Loucy (cell line): ENCODE data around the gene ZSWIM9.
A peak's percentile ranks its signal among the peaks of the same experiment; 100 is the strongest.

ENCODE experiments used
- H2AFZ ChIP-seq: fragments of 200-600 bp; sonication (generic); 2 replicates; pipeline ENCODE4 v1.6.0; 2016; ENCODE audit warnings: antibody characterized with exemption, mild to moderate bottlenecking, low read length, moderate library complexity
- H3F3A ChIP-seq: fragments of 200-600 bp; 2 replicates; pipeline ENCODE4 v1.6.0; 2016; ENCODE audit warnings: antibody characterized with exemption, low read depth, mild to moderate bottlenecking
- H3K27me3 ChIP-seq: fragments of 200-600 bp; sonication (generic); 2 replicates; pipeline ENCODE4 v1.6.1; 2014; ENCODE audit warnings: low read length, mild to moderate bottlenecking; ENCODE audit not compliant: insufficient read depth, poor library complexity, severe bottlenecking
- H3K36me3 ChIP-seq: fragments of 200-600 bp; sonication (generic); 2 replicates; pipeline ENCODE4 v1.6.1; 2016; ENCODE audit warnings: low read length; ENCODE audit not compliant: insufficient read depth
- H3K4me1 ChIP-seq: fragments of 200-600 bp; sonication (generic); 2 replicates; pipeline ENCODE4 v1.5.1; 2014; ENCODE audit warnings: low read length, mild to moderate bottlenecking; ENCODE audit not compliant: insufficient read depth, poor library complexity, severe bottlenecking
- H3K4me2 ChIP-seq: fragments of 200-600 bp; sonication (generic); 2 replicates; pipeline ENCODE4 v1.6.0; 2014; ENCODE audit warnings: antibody characterized with exemption, low read length, low read depth, mild to moderate bottlenecking; ENCODE audit not compliant: poor library complexity, severe bottlenecking
- H3K4me3 ChIP-seq: fragments of 200-600 bp; sonication (generic); 2 replicates; pipeline ENCODE4 v1.5.1; 2014; ENCODE audit warnings: low read length, mild to moderate bottlenecking, mixed read lengths; ENCODE audit not compliant: poor library complexity, severe bottlenecking
- H3K79me2 ChIP-seq: fragments of 200-600 bp; sonication (generic); 2 replicates; pipeline ENCODE4 v1.6.1; 2014; ENCODE audit warnings: low read length; ENCODE audit not compliant: insufficient read depth
- H3K9ac ChIP-seq: fragments of 200-600 bp; sonication (generic); 2 replicates; pipeline ENCODE4 v1.6.0; 2014; ENCODE audit warnings: mild to moderate bottlenecking, low read depth, low read length, moderate library complexity; ENCODE audit not compliant: poor library complexity, severe bottlenecking
- H3K9me2 ChIP-seq: fragments of 200-600 bp; sonication (generic); replicated peaks from 2 replicates; pipeline ENCODE4 v1.6.1; 2016; ENCODE audit warnings: low read depth, low read length, mixed read lengths
- H3K9me3 ChIP-seq: fragments of 200-600 bp; sonication (generic); 2 replicates; pipeline ENCODE4 v1.6.1; 2014; ENCODE audit warnings: mild to moderate bottlenecking, antibody characterized with exemption, low read length, low read depth; ENCODE audit not compliant: insufficient read depth
- H4K20me1 ChIP-seq: fragments of 200-600 bp; sonication (generic); 2 replicates; pipeline ENCODE4 v1.6.0; 2014; ENCODE audit warnings: antibody characterized with exemption, low read length, mild to moderate bottlenecking; ENCODE audit not compliant: insufficient read depth, poor library complexity, severe bottlenecking
- CTCF ChIP-seq: fragments of 200-600 bp; sonication (generic); conservative IDR thresholded peaks from 2 replicates; pipeline ENCODE4 v1.5.1; 2014; ENCODE audit warnings: mild to moderate bottlenecking, antibody characterized with exemption, low read length
- EZH2phosphoT487 ChIP-seq: fragments of 200-600 bp; IDR thresholded peaks from 2 replicates; pipeline ENCODE4 v1.6.1; 2018; ENCODE audit warnings: antibody characterized with exemption, mild to moderate bottlenecking, moderate library complexity, borderline replicate concordance

Gene ZSWIM9

GRCh38 chr19:48169578-48169938, 922 bp upstream of the ZSWIM9 start:
- Histone ChIP-seq H3F3A (peaks cover 7% of the 10 kb centered on the region; the same call in 1 of the 2 replicates), H3K27me3 (no peaks in the 10 kb centered on the region), H3K9me3 (no peaks in the 10 kb centered on the region), H3K79me2 (peaks cover 62% of the 10 kb centered on the region), H3K4me3 (peak overlapping the region; percentile 84), H3K4me1 (peaks cover 22% of the 10 kb centered on the region), H3K4me2 (peak overlapping the region; percentile 98), H2AFZ (no peak overlapping the region; the same call in 1 of the 2 replicates), H3K9ac (peak overlapping the region; percentile 97), H4K20me1 (peaks cover 23% of the 10 kb centered on the region), H3K36me3 (peaks cover 2% of the 10 kb centered on the region; the same call in 1 of the 2 replicates), H3K9me2 (no peaks in the 10 kb centered on the region)
- TF ChIP-seq EZH2phosphoT487: no peak
- no peak for TF ChIP-seq CTCF

- no peaks in the 10 kb centered on the region for H3K9me2 ChIP-seq
- peaks cover 52% of the 10 kb centered on the region for H3K79me2 ChIP-seq
- H3K9ac ChIP-seq: peak overlapping the region; percentile 97
- TF ChIP-seq EZH2phosphoT487 (no peak), CTCF (no peak)
- peaks cover 23% of the 10 kb centered on the region for H4K20me1 ChIP-seq
- H2AFZ ChIP-seq: peak overlapping the region; percentile 100
- H3F3A ChIP-seq: peaks cover 7% of the 10 kb centered on the region; the same call in 1 of the 2 replicates
- H3K4me1 ChIP-seq: peaks cover 22% of the 10 kb centered on the region
- peak overlapping the region; percentile 98 for H3K4me2 ChIP-seq
- H3K36me3 ChIP-seq: no peaks in the 10 kb centered on the region
- H3K9me3 ChIP-seq: no peaks in the 10 kb centered on the region
- H3K4me3 ChIP-seq: peak overlapping the region; percentile 84
- no peaks in the 10 kb centered on the region for H3K27me3 ChIP-seq
Measured at GRCh38 chr19:48170817-48171347, 402 bp downstream of the ZSWIM9 start.

GRCh38 chr19:48171710-48172109, 1.2 kb downstream of the ZSWIM9 start:
- no peak for TF ChIP-seq EZH2phosphoT487
- TF ChIP-seq CTCF: no peak
- H3K4me2 ChIP-seq: peak overlapping the region; percentile 98

More at GRCh38 chr19:48171710-48172109, 1.2 kb downstream of the ZSWIM9 start:
- Histone ChIP-seq H3K79me2 (peaks cover 44% of the 10 kb centered on the region), H3K9me2 (no peaks in the 10 kb centered on the region), H3K27me3 (no peaks in the 10 kb centered on the region), H3K36me3 (no peaks in the 10 kb centered on the region), H3K4me3 (peak overlapping the region; percentile 84), H3K9ac (peak overlapping the region; percentile 97), H4K20me1 (peaks cover 23% of the 10 kb centered on the region), H3K4me1 (peaks cover 22% of the 10 kb centered on the region), H2AFZ (no peak overlapping the region), H3F3A (peaks cover 7% of the 10 kb centered on the region; the same call in 1 of the 2 replicates), H3K9me3 (no peaks in the 10 kb centered on the region)
